Glomerular visceral epithelial cell (primary cell): ENCODE results near the gene CLIC3.
"Not testable (repeated sequence)": the region's sequence is repeated elsewhere in the genome, so short reads cannot be mapped to it uniquely, and the experiment has no call there.

Experiments used
- DNase-seq: peaks from one replicate; pipeline ENCODE4 v3.0.0-alpha.2; 2016; ENCODE audit errors: extremely low spot score

The CLIC3 gene

GRCh38 chr9:136996361-136997292, at the start of gene CLIC3:
Gene CLIC3 (minus strand): TSS chr9:136996568. CDS start chr9:136996543, 25 bp downstream.
- DNase-seq = no peak

GRCh38 chr9:137045294-137046087, 49.1 kb upstream of the CLIC3 start:
- no peak for DNase-seq

GRCh38 chr9:137044502-137045177, 48.3 kb upstream of the CLIC3 start:
- peak; percentile 50 for DNase-seq

GRCh38 chr9:137044037-137044436, 47.7 kb upstream of the CLIC3 start:
- DNase-seq = no peak

GRCh38 chr9:137042751-137043727, 46.7 kb upstream of the CLIC3 start:
- DNase-seq = no peak

GRCh38 chr9:137041124-137041523, 44.8 kb upstream of the CLIC3 start:
- no peak for DNase-seq

GRCh38 chr9:137040568-137040967, 44.2 kb upstream of the CLIC3 start:
- no peak for DNase-seq

- no peak for DNase-seq
Measured at GRCh38 chr9:137039611-137040366, 43.4 kb upstream of the CLIC3 start.

GRCh38 chr9:137038916-137039315, 42.5 kb upstream of the CLIC3 start:
- no peak for DNase-seq

GRCh38 chr9:137037483-137037882, 41.1 kb upstream of the CLIC3 start:
- no peak for DNase-seq

- no peak for DNase-seq
Measured at GRCh38 chr9:137037035-137037434, 40.7 kb upstream of the CLIC3 start.

GRCh38 chr9:137035937-137036336, 39.6 kb upstream of the CLIC3 start:
- no peak for DNase-seq

- DNase-seq = no peak
Measured at GRCh38 chr9:137035507-137035834, 39.1 kb upstream of the CLIC3 start.

GRCh38 chr9:137034709-137035506, 38.5 kb upstream of the CLIC3 start:
- DNase-seq = peak; percentile 83

GRCh38 chr9:137034039-137034708, 37.8 kb upstream of the CLIC3 start:
- no peak for DNase-seq

- not testable (repeated sequence) for DNase-seq
Measured at GRCh38 chr9:137033481-137033880, 37.1 kb upstream of the CLIC3 start.

- DNase-seq = no peak
Measured at GRCh38 chr9:137032858-137033257, 36.5 kb upstream of the CLIC3 start.

- DNase-seq = no peak
Measured at GRCh38 chr9:137031904-137032640, 35.7 kb upstream of the CLIC3 start, which contains the start of gene FUT7. Gene FUT7 (minus strand): TSS chr9:137032088. CDS start chr9:137031991, 97 bp downstream.
